OCI-LY7 (cell line): ENCODE data around the gene CDKN2C. TPM values are rescaled to one million over a fixed set of nuclear protein-coding genes. Genes with fewer than 3 reads are reported as not detected.
"Not testable (repeated sequence)": the region's sequence is repeated elsewhere in the genome, so short reads cannot be mapped to it uniquely, and the experiment has no call there.

Experiments used
- BruUV-seq: library from RNA; stranded (reverse); fragments of 400-500 nt; replicated peaks from 2 replicates; lab custom pipeline; 2021; lab: Mats Ljungman, UMichigan
- CTCF ChIA-PET: fragments of 300-600 bp; sonication (Branson Sonifier 250); formaldehyde crosslinking; loops from one replicate; lab custom pipeline; 2022; ENCODE audit warnings: antibody characterized with exemption; ENCODE audit not compliant: unreplicated experiment; lab: Charles Lee
- POLR2A ChIA-PET: fragments of 300-600 bp; sonication (Branson Sonifier 250); formaldehyde crosslinking; loops from one replicate; lab custom pipeline; 2022; ENCODE audit warnings: antibody characterized with exemption; lab: Charles Lee
- DNase-seq: peaks from one replicate; pipeline ENCODE4 v3.0.0-alpha.2; 2015; ENCODE audit warnings: low spot score
- H2AFZ ChIP-seq: fragments of 200-600 bp; sonication (generic), shearing (Covaris generic); 2 replicates; pipeline ENCODE4 v1.6.1; 2014; ENCODE audit warnings: mild to moderate bottlenecking, antibody characterized with exemption, low read length, moderate library complexity
- H3K27ac ChIP-seq: fragments of 200-600 bp; sonication (generic); 2 replicates; pipeline ENCODE4 v1.5.1; 2014; ENCODE audit warnings: mixed run types, low read depth, mild to moderate bottlenecking, moderate library complexity, low read length, inconsistent platforms; ENCODE audit not compliant: poor library complexity, severe bottlenecking
- H3K36me3 ChIP-seq: fragments of 200-600 bp; sonication (generic); 2 replicates; pipeline ENCODE4 v1.6.1; 2014; ENCODE audit warnings: mild to moderate bottlenecking, antibody characterized with exemption, low read length, moderate library complexity, mixed read lengths; ENCODE audit not compliant: insufficient read depth
- H3K4me1 ChIP-seq: fragments of 200-600 bp; sonication (generic); 2 replicates; pipeline ENCODE4 v1.5.1; 2014; ENCODE audit warnings: mild to moderate bottlenecking, low read length; ENCODE audit not compliant: insufficient read depth, poor library complexity, severe bottlenecking
- H3K4me2 ChIP-seq: fragments of 200-600 bp; sonication (generic); 2 replicates; pipeline ENCODE4 v1.6.1; 2014; ENCODE audit warnings: mild to moderate bottlenecking, low read length
- H3K4me3 ChIP-seq: fragments of 200-600 bp; sonication (generic); 2 replicates; pipeline ENCODE4 v1.5.1; 2014; ENCODE audit warnings: mild to moderate bottlenecking, low read depth, low read length; ENCODE audit not compliant: poor library complexity, severe bottlenecking
- H3K79me2 ChIP-seq: fragments of 200-600 bp; sonication (generic); 2 replicates; pipeline ENCODE4 v1.6.1; 2016; ENCODE audit warnings: low read depth, mild to moderate bottlenecking, low read length, moderate library complexity, mixed read lengths; ENCODE audit not compliant: insufficient read depth
- H3K9me2 ChIP-seq: fragments of 200-600 bp; sonication (generic); 2 replicates; pipeline ENCODE4 v1.6.1; 2016; ENCODE audit warnings: mild to moderate bottlenecking, low read length, mixed read lengths; ENCODE audit not compliant: insufficient read depth
- H3K9me3 ChIP-seq: fragments of 200-600 bp; sonication (generic); 2 replicates; pipeline ENCODE4 v1.6.1; 2014; ENCODE audit warnings: mild to moderate bottlenecking, mixed run types, low read length, mixed read lengths
- H4K20me1 ChIP-seq: fragments of 200-600 bp; sonication (generic); 2 replicates; pipeline ENCODE4 v1.6.1; 2014; ENCODE audit warnings: mild to moderate bottlenecking, antibody characterized with exemption, low read length, moderate library complexity, mixed read lengths; ENCODE audit not compliant: insufficient read depth
- CTCF ChIP-seq: fragments of 200-600 bp; sonication (generic); conservative IDR thresholded peaks from 2 replicates; pipeline ENCODE4 v1.5.1; 2014; ENCODE audit warnings: mild to moderate bottlenecking, antibody characterized with exemption, low read length, moderate library complexity, mixed read lengths
- EZH2phosphoT487 ChIP-seq: fragments of 200-600 bp; sonication (generic); IDR thresholded peaks from 2 replicates; pipeline ENCODE4 v1.6.1; 2018; ENCODE audit warnings: low read depth, borderline replicate concordance, mild to moderate bottlenecking, mixed run types, antibody characterized with exemption, low read length, moderate library complexity, mixed read lengths
- intact Hi-C: fragments of 100-400 bp; cut with micrococcal nuclease; formaldehyde crosslinking; loops from one replicate; pipeline ENCODE4 v1.10.0; 2022; ENCODE audit not compliant: unreplicated experiment
- total RNA-seq, 2 experiments: library from RNA; depleted of rRNA in 1 of 2; stranded (reverse); fragments of >200 nt in 1 of 2; shearing (Covaris generic) in 1 of 2; gene quantifications; 2 replicates each; pipeline ENCODE4 v1.2.3, GENCODE V29; 2014 to 2022

The CDKN2C gene
- total RNA-seq, 2 experiments from 2014 or later, result 46.6 to 71.0 TPM

- intact Hi-C loops, result no loop called here
- peaks cover 71% of the 10 kb centered on the region for H3K36me3 ChIP-seq
- BruUV-seq, result no TSS peak
- DNase-seq, result no peak
- H2AFZ ChIP-seq, result no peak overlapping the region
- POLR2A ChIA-PET, result interaction anchor here (1.6 to 2.1 kb wide), 2 partner anchors 10 to 16 kb away, joined by 5 to 7 read pairs; partner anchors contain the start of gene FAF1
- no peak overlapping the region for H3K4me3 ChIP-seq
- TF ChIP-seq CTCF (no peak), EZH2phosphoT487 (no peak)
- H4K20me1 ChIP-seq, result peaks cover 22% of the 10 kb centered on the region
- H3K9me3 ChIP-seq, result no peaks in the 10 kb centered on the region
- CTCF ChIA-PET, result no interaction called here
- H3K4me2 ChIP-seq, result no peak overlapping the region
- H3K79me2 ChIP-seq, result peaks cover 89% of the 10 kb centered on the region
- no peaks in the 10 kb centered on the region for H3K9me2 ChIP-seq
- H3K27ac ChIP-seq, result no peak overlapping the region
- H3K4me1 ChIP-seq, result peaks cover 7% of the 10 kb centered on the region
These were observed 19.6 kb upstream of the CDKN2C start for GRCh38 chr1:50950396-50950795.

- H3K9me3 ChIP-seq, H3K9me2 ChIP-seq, BruUV-seq, CTCF ChIA-PET, H2AFZ ChIP-seq, H3K27ac ChIP-seq, DNase-seq, POLR2A ChIA-PET, H3K4me3 ChIP-seq, intact Hi-C loops, H3K4me2 ChIP-seq: not testable (repeated sequence)
- Histone ChIP-seq H3K79me2 (peaks cover 89% of the 10 kb centered on the region), H4K20me1 (peaks cover 16% of the 10 kb centered on the region), H3K4me1 (peaks cover 19% of the 10 kb centered on the region), H3K36me3 (peaks cover 75% of the 10 kb centered on the region)
These were observed 17.5 kb upstream of the CDKN2C start for GRCh38 chr1:50952566-50952965.

GRCh38 chr1:50955116-50955515 is 14.9 kb upstream of the CDKN2C start:
- H3K36me3 ChIP-seq, result peaks cover 60% of the 10 kb centered on the region
- intact Hi-C loops, result no loop called here
- H3K27ac ChIP-seq, result no peak overlapping the region
- ChIA-PET CTCF (no interaction called here), POLR2A (no interaction called here)
- H3K4me1 ChIP-seq, result peaks cover 24% of the 10 kb centered on the region
- H2AFZ ChIP-seq, result no peak overlapping the region
- no peak for TF ChIP-seq CTCF
- TF ChIP-seq EZH2phosphoT487, result no peak
- H3K4me2 ChIP-seq, result peak overlapping the region; percentile 28; the same call in 1 of the 2 replicates
- H4K20me1 ChIP-seq, result peaks cover 12% of the 10 kb centered on the region
- H3K9me3 ChIP-seq, result no peaks in the 10 kb centered on the region
- no peak overlapping the region for H3K4me3 ChIP-seq
- H3K9me2 ChIP-seq, result no peaks in the 10 kb centered on the region
- no peak for DNase-seq
- H3K79me2 ChIP-seq, result peaks cover 85% of the 10 kb centered on the region
- BruUV-seq, result no TSS peak
